DND-41 (cell line): Measurements from ENCODE around the gene BYSL.

Experiments
- ATAC-seq: fragments of 200-7000 bp; cut with Tn5 transposase; 3 replicates; pipeline ENCODE4 v1.9.1; 2021; ENCODE audit warnings: low read depth; ENCODE audit not compliant: insufficient read depth
- DNase-seq: peaks from one replicate; pipeline ENCODE4 v3.0.0-alpha.2; 2020
- H2AFZ ChIP-seq: 2 replicates; pipeline ENCODE4 v1.6.0; 2012; ENCODE audit warnings: low read depth, low read length
- H3K27ac ChIP-seq: 2 replicates; pipeline ENCODE4 v1.5.1; 2012; ENCODE audit warnings: low read length, inconsistent platforms
- H3K27me3 ChIP-seq: fragments of 200-600 bp; sonication (generic); 2 replicates; pipeline ENCODE4 v1.6.0; 2012; ENCODE audit warnings: low read length, mild to moderate bottlenecking, inconsistent platforms; ENCODE audit not compliant: insufficient read depth, poor library complexity
- H3K36me3 ChIP-seq: 2 replicates; pipeline ENCODE4 v1.5.1; 2012; ENCODE audit warnings: low read length, inconsistent platforms; ENCODE audit not compliant: insufficient read depth
- H3K4me1 ChIP-seq: 2 replicates; pipeline ENCODE4 v1.5.1; 2012; ENCODE audit warnings: mild to moderate bottlenecking, low read length; ENCODE audit not compliant: insufficient read depth
- H3K4me2 ChIP-seq: 2 replicates; pipeline ENCODE4 v1.6.0; 2012; ENCODE audit warnings: mild to moderate bottlenecking, moderate library complexity, low read length, inconsistent platforms; ENCODE audit not compliant: insufficient read depth
- H3K4me3 ChIP-seq, 2 experiments: fragments of 200-600 bp in 1 of 2; shearing (Covaris generic) in 1 of 2; 2 replicates each; pipeline ENCODE4 v1.5.1; 2012 to 2016; ENCODE audit warnings: inconsistent platforms in 2 of 2, low read length in 2 of 2, mild to moderate bottlenecking in 2 of 2, low read depth in 1 of 2, moderate library complexity in 1 of 2
- H3K79me2 ChIP-seq: 2 replicates; pipeline ENCODE4 v1.6.0; 2012; ENCODE audit warnings: low read length, inconsistent platforms; ENCODE audit not compliant: insufficient read depth
- H3K9ac ChIP-seq: 2 replicates; pipeline ENCODE4 v1.6.0; 2012; ENCODE audit warnings: low read depth, mild to moderate bottlenecking, inconsistent platforms, low read length, moderate library complexity
- H3K9me3 ChIP-seq: 2 replicates; pipeline ENCODE4 v1.5.1; 2012; ENCODE audit warnings: low read length, moderate library complexity, mild to moderate bottlenecking, inconsistent platforms; ENCODE audit not compliant: insufficient read depth, severe bottlenecking
- H4K20me1 ChIP-seq: 2 replicates; pipeline ENCODE4 v1.6.0; 2012; ENCODE audit warnings: low read length; ENCODE audit not compliant: insufficient read depth
- CTCF ChIP-seq: IDR thresholded peaks from 2 replicates; pipeline ENCODE4 v1.5.1; 2012; ENCODE audit warnings: borderline replicate concordance, low read length, moderate library complexity, mild to moderate bottlenecking; ENCODE audit not compliant: poor library complexity, severe bottlenecking; ENCODE audit errors: extremely low read depth
- EZH2 ChIP-seq: IDR thresholded peaks from 3 replicates; pipeline ENCODE4 v1.6.1; 2012; ENCODE audit warnings: borderline replicate concordance, low read depth, mild to moderate bottlenecking, moderate library complexity, low read length, inconsistent platforms; ENCODE audit not compliant: severe bottlenecking

The BYSL gene

DNA sequence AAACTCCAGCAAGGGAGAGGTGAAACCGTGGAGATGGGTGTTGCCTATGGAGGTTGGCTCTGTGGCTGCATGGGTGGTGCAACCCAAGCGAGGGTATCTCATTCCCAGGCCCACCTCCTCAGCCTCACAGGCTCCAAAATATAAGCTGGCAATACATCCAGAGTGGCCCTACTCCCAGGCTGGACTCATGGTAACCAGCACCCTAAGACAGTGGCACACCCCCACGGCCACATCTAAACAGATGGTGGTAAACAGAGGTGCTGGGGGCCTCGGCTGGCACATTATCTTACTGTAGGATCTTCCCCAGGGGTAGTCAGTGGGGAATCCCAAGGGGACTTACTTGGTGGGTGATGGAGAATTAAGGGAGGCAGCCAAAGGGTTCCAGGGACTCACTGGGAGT is 54.0 kb downstream of the BYSL start:
- peaks cover 54% of the 10 kb centered on the region for H3K79me2 ChIP-seq
- H4K20me1 ChIP-seq = no peaks in the 10 kb centered on the region
- no peak overlapping the region for H3K4me2 ChIP-seq
- no peaks in the 10 kb centered on the region for H3K27me3 ChIP-seq
- no peaks in the 10 kb centered on the region for H3K9me3 ChIP-seq
- no peak overlapping the region for H2AFZ ChIP-seq
- no peak overlapping the region for H3K9ac ChIP-seq
- H3K4me3 ChIP-seq = no peak overlapping the region
- TF ChIP-seq EZH2 = no peak
- no peak for TF ChIP-seq CTCF
- H3K27ac ChIP-seq = peak overlapping the region; percentile 60; the same call in 1 of the 2 replicates
- ATAC-seq = no peak
- H3K4me1 ChIP-seq = peaks cover 44% of the 10 kb centered on the region
- H3K36me3 ChIP-seq = no peaks in the 10 kb centered on the region; the same call in 1 of the 2 replicates
- DNase-seq = no peak

- peaks cover 36% of the 10 kb centered on the region for H3K4me1 ChIP-seq
- H3K79me2 ChIP-seq = peaks cover 55% of the 10 kb centered on the region
- no peak overlapping the region for H3K9ac ChIP-seq
- H3K36me3 ChIP-seq = no peaks in the 10 kb centered on the region; the same call in 1 of the 2 replicates
- no peak overlapping the region for H3K4me2 ChIP-seq
- H2AFZ ChIP-seq = no peak overlapping the region
- ATAC-seq (no peak), DNase-seq (no peak)
- H3K27me3 ChIP-seq = no peaks in the 10 kb centered on the region
- H4K20me1 ChIP-seq = no peaks in the 10 kb centered on the region
- H3K27ac ChIP-seq = peak overlapping the region; percentile 36
- no peak for TF ChIP-seq CTCF
- TF ChIP-seq EZH2 = no peak
- no peak overlapping the region for H3K4me3 ChIP-seq
- H3K9me3 ChIP-seq = no peaks in the 10 kb centered on the region
Measured at GRCh38 chr6:41976794-41977484, 55.6 kb downstream of the BYSL start.
